ENCODE data around the gene MCF2L2. TPM values are rescaled to one million over a fixed set of nuclear protein-coding genes. Genes with fewer than 3 reads are reported as not detected.

MCF2L2 gene
- polyA plus RNA-seq, 2 of the 4 experiments (the other 2 are of a cell fraction) = 0.03 to 0.05 TPM

DNA sequence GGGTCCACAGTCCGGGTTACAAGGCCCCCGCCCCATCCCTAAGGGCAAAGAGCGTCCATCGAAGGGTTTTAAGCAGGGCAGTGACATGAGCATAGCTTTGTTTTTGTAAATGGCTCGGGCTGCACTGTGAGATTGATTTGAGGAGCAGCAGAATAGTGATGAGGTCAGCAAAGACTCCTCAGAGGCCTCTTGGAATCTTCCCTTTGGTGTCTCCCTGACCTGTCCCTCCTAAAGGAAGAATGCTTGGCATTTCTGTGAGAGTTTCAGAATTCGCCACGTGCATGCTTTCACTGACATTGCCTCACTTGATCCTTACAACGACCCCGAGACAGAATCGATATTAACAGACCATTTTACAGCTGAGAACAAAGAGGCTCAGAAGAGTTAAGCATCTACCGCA, 286.2 kb downstream of the MCF2L2 start:
- H3K4me3 ChIP-seq = no peak overlapping the region
- DNase-seq (ENCODE audit: low read depth in 1 of 2, low spot score in 1 of 2) = no peak
- no peaks in the 10 kb centered on the region for H3K4me1 ChIP-seq
- ChIA-PET POLR2A (no interaction called here), CTCF (interaction anchor here (1.4 kb wide), 1 partner anchor 240 kb away, joined by 4 read pairs; no protein-coding TSS in a partner anchor)
- no peak overlapping the region for H3K4me2 ChIP-seq
- no peak for FAIRE-seq
- H3K9me3 ChIP-seq = peaks cover 12% of the 10 kb centered on the region; the same call in 1 of the 3 replicates
- H3K27ac ChIP-seq = no peak overlapping the region
- ATAC-seq = no peak
- 47% methylated on average over 11 of the region's 11 CpGs for whole genome bisulfite sequencing (ENCODE audit: missing lambda C conversion rate)
- TF ChIP-seq MAFK (IDR thresholded peaks at IDR 0.05; ENCODE audit: partially characterized antibody) = peak; percentile 74
- TF ChIP-seq E2F6 (IDR thresholded peaks at IDR 0.05; ENCODE audit: borderline replicate concordance, low read depth) = no peak

GRCh38 chr3:183134844-183135243, 293.6 kb downstream of the MCF2L2 start:
- Histone ChIP-seq H3K4me2 (no peak overlapping the region), H3K4me1 (no peaks in the 10 kb centered on the region), H3K9me3 (peaks cover 12% of the 10 kb centered on the region; the same call in 1 of the 3 replicates), H3K4me3 (no peak overlapping the region), H3K27ac (no peak overlapping the region)
- WGBS (ENCODE audit: missing lambda C conversion rate) = 55% methylated on average over 2 of the region's 2 CpGs
- ChIA-PET CTCF (interaction anchor here (0.6 to 1.0 kb wide), 3 partner anchors 11 to 633 kb away, joined by 3 to 5 read pairs (median 3); no protein-coding TSS in a partner anchor), POLR2A (no interaction called here)
- ATAC-seq = no peak
- TF ChIP-seq, protein P1, sequence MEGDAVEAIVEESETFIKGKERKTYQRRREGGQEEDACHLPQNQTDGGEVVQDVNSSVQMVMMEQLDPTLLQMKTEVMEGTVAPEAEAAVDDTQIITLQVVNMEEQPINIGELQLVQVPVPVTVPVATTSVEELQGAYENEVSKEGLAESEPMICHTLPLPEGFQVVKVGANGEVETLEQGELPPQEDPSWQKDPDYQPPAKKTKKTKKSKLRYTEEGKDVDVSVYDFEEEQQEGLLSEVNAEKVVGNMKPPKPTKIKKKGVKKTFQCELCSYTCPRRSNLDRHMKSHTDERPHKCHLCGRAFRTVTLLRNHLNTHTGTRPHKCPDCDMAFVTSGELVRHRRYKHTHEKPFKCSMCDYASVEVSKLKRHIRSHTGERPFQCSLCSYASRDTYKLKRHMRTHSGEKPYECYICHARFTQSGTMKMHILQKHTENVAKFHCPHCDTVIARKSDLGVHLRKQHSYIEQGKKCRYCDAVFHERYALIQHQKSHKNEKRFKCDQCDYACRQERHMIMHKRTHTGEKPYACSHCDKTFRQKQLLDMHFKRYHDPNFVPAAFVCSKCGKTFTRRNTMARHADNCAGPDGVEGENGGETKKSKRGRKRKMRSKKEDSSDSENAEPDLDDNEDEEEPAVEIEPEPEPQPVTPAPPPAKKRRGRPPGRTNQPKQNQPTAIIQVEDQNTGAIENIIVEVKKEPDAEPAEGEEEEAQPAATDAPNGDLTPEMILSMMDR (IDR thresholded peaks at IDR 0.05) = no peak
- TF ChIP-seq RCOR1 (IDR thresholded peaks at IDR 0.05; ENCODE audit: low read depth, low read length) (no peak), ZSCAN20 (CRISPR knock-in tag; IDR thresholded peaks at IDR 0.05) (no peak), TP53 (CRISPR knock-in tag; IDR thresholded peaks at IDR 0.05) (no peak)
- no peak for DNase-seq (ENCODE audit: low read depth in 1 of 2, low spot score in 1 of 2)
- FAIRE-seq = no peak

DNA sequence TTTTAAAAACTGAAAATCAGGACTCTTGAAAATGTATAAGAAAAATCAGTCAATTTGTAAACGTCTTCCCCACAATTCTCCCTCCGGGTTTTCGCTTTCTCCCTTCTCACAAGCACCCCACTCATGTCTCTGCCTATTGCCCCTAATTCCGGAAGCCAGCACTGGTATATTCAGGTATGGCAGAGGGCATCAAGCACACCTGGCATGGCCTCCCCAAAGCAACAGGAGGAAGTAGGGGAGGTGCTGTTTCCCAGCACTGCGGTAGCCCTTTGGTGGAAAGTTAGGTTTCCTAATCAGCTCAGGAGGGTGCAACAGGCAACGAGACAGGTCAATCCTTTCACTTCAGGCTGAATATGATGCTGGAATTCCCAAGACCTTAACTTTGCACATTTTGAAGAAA, 296.0 kb downstream of the MCF2L2 start:
- no peak for FAIRE-seq
- TF ChIP-seq ATOH8 (CRISPR knock-in tag; IDR thresholded peaks at IDR 0.05; ENCODE audit: low read depth) = no peak
- no peak for TF ChIP-seq KDM5A (IDR thresholded peaks at IDR 0.05)
- TF ChIP-seq RARB (CRISPR knock-in tag; IDR thresholded peaks at IDR 0.05) = no peak
- no peak for TF ChIP-seq FOSL2 (IDR thresholded peaks at IDR 0.05)
- no peak for TF ChIP-seq FOSL2 (CRISPR knock-in tag; IDR thresholded peaks at IDR 0.05)
- TF ChIP-seq, protein P2, sequence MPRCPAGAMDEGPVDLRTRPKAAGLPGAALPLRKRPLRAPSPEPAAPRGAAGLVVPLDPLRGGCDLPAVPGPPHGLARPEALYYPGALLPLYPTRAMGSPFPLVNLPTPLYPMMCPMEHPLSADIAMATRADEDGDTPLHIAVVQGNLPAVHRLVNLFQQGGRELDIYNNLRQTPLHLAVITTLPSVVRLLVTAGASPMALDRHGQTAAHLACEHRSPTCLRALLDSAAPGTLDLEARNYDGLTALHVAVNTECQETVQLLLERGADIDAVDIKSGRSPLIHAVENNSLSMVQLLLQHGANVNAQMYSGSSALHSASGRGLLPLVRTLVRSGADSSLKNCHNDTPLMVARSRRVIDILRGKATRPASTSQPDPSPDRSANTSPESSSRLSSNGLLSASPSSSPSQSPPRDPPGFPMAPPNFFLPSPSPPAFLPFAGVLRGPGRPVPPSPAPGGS (IDR thresholded peaks at IDR 0.05) = no peak
- TF ChIP-seq TP53 (CRISPR knock-in tag; IDR thresholded peaks at IDR 0.05) = no peak
- no peak for TF ChIP-seq ESRRA (IDR thresholded peaks at IDR 0.05; ENCODE audit: borderline replicate concordance, low read length)
- TF ChIP-seq HEYL (CRISPR knock-in tag; IDR thresholded peaks at IDR 0.05) = no peak
- no peak for ATAC-seq
- ChIA-PET CTCF (interaction anchor here (2.2 kb wide), 1 partner anchor 10 kb away, joined by 9 read pairs; no protein-coding TSS in a partner anchor), POLR2A (no interaction called here)
- DNase-seq (ENCODE audit: low read depth in 1 of 2, low spot score in 1 of 2) = no peak
- Histone ChIP-seq H3K4me3 (no peak overlapping the region), H3K9me3 (peaks cover 7% of the 10 kb centered on the region; the same call in 2 of the 3 replicates), H3K4me1 (no peaks in the 10 kb centered on the region), H3K27ac (no peak overlapping the region), H3K4me2 (no peak overlapping the region)
- WGBS (ENCODE audit: missing lambda C conversion rate) = 45% methylated on average over 6 of the region's 6 CpGs

DNA sequence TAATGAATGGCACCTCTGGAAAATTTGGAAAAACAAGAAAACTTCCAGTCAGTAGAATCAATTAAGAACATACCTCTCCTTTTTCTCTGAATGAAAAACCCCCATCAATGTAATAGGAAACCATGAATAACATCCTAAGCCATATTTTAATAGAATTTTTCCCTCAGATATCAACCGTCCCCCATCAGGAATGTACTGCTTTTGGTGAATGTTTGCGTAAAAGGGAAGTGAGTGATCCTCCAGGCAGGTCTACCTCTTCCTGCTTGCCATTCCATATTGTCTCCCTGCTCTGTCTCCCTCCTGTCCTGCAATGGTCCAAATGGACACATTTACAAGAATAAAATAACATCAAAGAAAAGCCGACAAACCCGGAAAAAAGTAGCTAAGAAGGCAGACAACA, 296.7 kb downstream of the MCF2L2 start:
- no peak overlapping the region for H3K27ac ChIP-seq
- no peak for ATAC-seq
- peaks cover 6% of the 10 kb centered on the region; the same call in 2 of the 3 replicates for H3K9me3 ChIP-seq
- H3K4me2 ChIP-seq = no peak overlapping the region
- no peaks in the 10 kb centered on the region for H3K4me1 ChIP-seq
- DNase-seq (ENCODE audit: low read depth in 1 of 2, low spot score in 1 of 2) = no peak
- no peak for FAIRE-seq
- 47% methylated on average over 4 of the region's 4 CpGs for whole genome bisulfite sequencing (ENCODE audit: missing lambda C conversion rate)
- H3K4me3 ChIP-seq = no peak overlapping the region
- TF ChIP-seq CBX8 (IDR thresholded peaks at IDR 0.05) = no peak
- no peak for TF ChIP-seq ESRRA (IDR thresholded peaks at IDR 0.05; ENCODE audit: borderline replicate concordance, low read length)
- ChIA-PET POLR2A (no interaction called here), CTCF (interaction anchor here (2.2 kb wide), 1 partner anchor 9 kb away, joined by 9 read pairs; no protein-coding TSS in a partner anchor)
